HEK293 (cell line): ENCODE results near the gene SCN5A.
A peak's percentile ranks its signal among the peaks of the same experiment; 100 is the strongest.

ENCODE experiments used
- BCL11B ChIP-seq: fragments of 450-650 bp; formaldehyde crosslinking; IDR thresholded peaks from 2 replicates; pipeline ENCODE4 v1.5.1; 2016; ENCODE audit warnings: low read depth, missing biosample characterization, missing genetic modification characterization
- GLIS1 ChIP-seq: fragments of 450-650 bp; formaldehyde crosslinking; IDR thresholded peaks from 2 replicates; pipeline ENCODE4 v1.5.1; 2016; ENCODE audit warnings: missing biosample characterization, missing genetic modification characterization
- HOXC10 ChIP-seq: sonication (generic); formaldehyde crosslinking; IDR thresholded peaks from 2 replicates; pipeline ENCODE4 v1.8.1; 2023; ENCODE audit warnings: mild to moderate bottlenecking, missing genetic modification reagents
- KLF1 ChIP-seq: fragments of 450-650 bp; formaldehyde crosslinking; IDR thresholded peaks from 2 replicates; pipeline ENCODE4 v1.5.1; 2016; ENCODE audit warnings: missing biosample characterization, missing genetic modification characterization
- KLF8 ChIP-seq: fragments of 450-650 bp; formaldehyde crosslinking; IDR thresholded peaks from 2 replicates; pipeline ENCODE4 v1.5.1; 2016; ENCODE audit warnings: missing biosample characterization, missing genetic modification characterization
- PRDM1 ChIP-seq: fragments of 450-650 bp; formaldehyde crosslinking; IDR thresholded peaks from 2 replicates; pipeline ENCODE4; 2016; ENCODE audit warnings: missing biosample characterization, missing genetic modification characterization
- SETDB1 ChIP-seq: IDR thresholded peaks from one replicate; pipeline ENCODE4 v1.6.1; 2017; ENCODE audit warnings: mild to moderate bottlenecking, low read length, moderate library complexity, mixed read lengths; ENCODE audit not compliant: insufficient read length
- SP2 ChIP-seq: fragments of 450-650 bp; formaldehyde crosslinking; IDR thresholded peaks from 2 replicates; pipeline ENCODE4 v1.5.1; 2016; ENCODE audit warnings: missing biosample characterization, missing genetic modification characterization
- TRIM28 ChIP-seq: IDR thresholded peaks from 2 replicates; pipeline ENCODE4 v1.6.1; 2011; ENCODE audit warnings: low read length, control low read depth, borderline replicate concordance
- ZBTB49 ChIP-seq: fragments of 450-650 bp; formaldehyde crosslinking; IDR thresholded peaks from 2 replicates; pipeline ENCODE4 v1.5.1; 2016; ENCODE audit warnings: missing biosample characterization, missing genetic modification characterization, low read depth
- ZFHX2 ChIP-seq: fragments of 450-650 bp; formaldehyde crosslinking; conservative IDR thresholded peaks from 2 replicates; pipeline ENCODE4 v1.5.1; 2016; ENCODE audit warnings: missing biosample characterization, missing genetic modification characterization
- ZIC2 ChIP-seq: fragments of 450-650 bp; formaldehyde crosslinking; IDR thresholded peaks from 2 replicates; pipeline ENCODE4 v1.5.1; 2016; ENCODE audit warnings: missing biosample characterization, missing genetic modification characterization
- ZNF114 ChIP-seq: fragments of 450-650 bp; formaldehyde crosslinking; IDR thresholded peaks from 2 replicates; pipeline ENCODE4 v1.5.0; 2017; ENCODE audit warnings: missing biosample characterization, missing genetic modification characterization
- ZNF16 ChIP-seq: fragments of 450-650 bp; formaldehyde crosslinking; IDR thresholded peaks from 2 replicates; pipeline ENCODE4 v1.5.1; 2016; ENCODE audit warnings: low read depth, missing biosample characterization, missing genetic modification characterization
- ZNF23 ChIP-seq: fragments of 450-650 bp; formaldehyde crosslinking; IDR thresholded peaks from 2 replicates; pipeline ENCODE4 v1.5.1; 2016; ENCODE audit warnings: missing biosample characterization, missing genetic modification characterization, borderline replicate concordance
- ZNF274 ChIP-seq, 2 experiments: fragments of 200-500 bp in 1 of 2; fragments of 450-650 bp in 1 of 2; sonication (Bioruptor generic) in 1 of 2; formaldehyde crosslinking in 1 of 2; IDR thresholded peaks; 2 replicates each; pipeline versions ENCODE4 v1.5.1 to v1.6.1; 2014 to 2016; ENCODE audit warnings: borderline replicate concordance in 1 of 2, inconsistent platforms in 1 of 2, low read length in 1 of 2, missing biosample characterization in 1 of 2, missing genetic modification characterization in 1 of 2
- ZNF324 ChIP-seq: fragments of 450-650 bp; formaldehyde crosslinking; IDR thresholded peaks from 2 replicates; pipeline ENCODE4 v1.5.1; 2016; ENCODE audit warnings: missing biosample characterization, missing genetic modification characterization
- ZNF366 ChIP-seq: fragments of 450-650 bp; formaldehyde crosslinking; conservative IDR thresholded peaks from 2 replicates; pipeline ENCODE4 v1.5.1; 2016; ENCODE audit warnings: missing biosample characterization, missing genetic modification characterization
- ZNF473 ChIP-seq: fragments of 450-650 bp; formaldehyde crosslinking; IDR thresholded peaks from 2 replicates; pipeline ENCODE4 v1.5.1; 2017; ENCODE audit warnings: missing biosample characterization, missing genetic modification characterization
- ZNF530 ChIP-seq: fragments of 450-650 bp; formaldehyde crosslinking; IDR thresholded peaks from 2 replicates; pipeline ENCODE4 v1.5.1; 2016; ENCODE audit warnings: low read depth, missing biosample characterization, missing genetic modification characterization
- ZNF571 ChIP-seq: fragments of 450-650 bp; formaldehyde crosslinking; IDR thresholded peaks from 2 replicates; pipeline ENCODE4 v1.5.0; 2017; ENCODE audit warnings: missing biosample characterization, missing genetic modification characterization
- ZNF610 ChIP-seq: fragments of 450-650 bp; formaldehyde crosslinking; IDR thresholded peaks from 2 replicates; pipeline ENCODE4 v1.5.1; 2016; ENCODE audit warnings: missing biosample characterization, missing genetic modification characterization, borderline replicate concordance
- ZNF621 ChIP-seq: fragments of 450-650 bp; formaldehyde crosslinking; IDR thresholded peaks from 2 replicates; pipeline ENCODE4 v1.5.1; 2017; ENCODE audit warnings: missing biosample characterization, missing genetic modification characterization
- ZNF785 ChIP-seq: fragments of 450-650 bp; formaldehyde crosslinking; IDR thresholded peaks from 2 replicates; pipeline ENCODE4 v1.5.1; 2016; ENCODE audit warnings: missing biosample characterization, missing genetic modification characterization
- TF ChIP-seq, protein P1 (sequence below): fragments of 450-650 bp; formaldehyde crosslinking; IDR thresholded peaks from 2 replicates; pipeline ENCODE4 v1.5.1; 2017; ENCODE audit warnings: missing biosample characterization, missing genetic modification characterization
- TF ChIP-seq, protein P2 (sequence below): fragments of 450-650 bp; formaldehyde crosslinking; IDR thresholded peaks from 2 replicates; pipeline ENCODE4 v1.5.1; 2016; ENCODE audit warnings: missing biosample characterization, missing genetic modification characterization
- TF ChIP-seq, protein P3 (sequence below): fragments of 450-650 bp; formaldehyde crosslinking; IDR thresholded peaks from 2 replicates; pipeline ENCODE4 v1.5.1; 2016; ENCODE audit warnings: missing biosample characterization, missing genetic modification characterization

The SCN5A gene

GRCh38 chr3:38649500-38650247, at the start of gene SCN5A (continued):
- TF ChIP-seq, protein P1, sequence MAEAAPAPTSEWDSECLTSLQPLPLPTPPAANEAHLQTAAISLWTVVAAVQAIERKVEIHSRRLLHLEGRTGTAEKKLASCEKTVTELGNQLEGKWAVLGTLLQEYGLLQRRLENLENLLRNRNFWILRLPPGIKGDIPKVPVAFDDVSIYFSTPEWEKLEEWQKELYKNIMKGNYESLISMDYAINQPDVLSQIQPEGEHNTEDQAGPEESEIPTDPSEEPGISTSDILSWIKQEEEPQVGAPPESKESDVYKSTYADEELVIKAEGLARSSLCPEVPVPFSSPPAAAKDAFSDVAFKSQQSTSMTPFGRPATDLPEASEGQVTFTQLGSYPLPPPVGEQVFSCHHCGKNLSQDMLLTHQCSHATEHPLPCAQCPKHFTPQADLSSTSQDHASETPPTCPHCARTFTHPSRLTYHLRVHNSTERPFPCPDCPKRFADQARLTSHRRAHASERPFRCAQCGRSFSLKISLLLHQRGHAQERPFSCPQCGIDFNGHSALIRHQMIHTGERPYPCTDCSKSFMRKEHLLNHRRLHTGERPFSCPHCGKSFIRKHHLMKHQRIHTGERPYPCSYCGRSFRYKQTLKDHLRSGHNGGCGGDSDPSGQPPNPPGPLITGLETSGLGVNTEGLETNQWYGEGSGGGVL (tag by site-specific recombination): peak; percentile 70; the same call in 1 of the 2 replicates
- TF ChIP-seq HOXC10 (CRISPR knock-in tag) (no peak), ZNF274 (IDR thresholded peaks at IDR 0.05; ENCODE audit: low read length) (no peak), ZNF274 (tag by site-specific recombination; IDR thresholded peaks at IDR 0.05; ENCODE audit: borderline replicate concordance) (no peak), ZNF473 (tag by site-specific recombination) (no peak), PRDM1 (tag by site-specific recombination) (no peak), KLF8 (tag by site-specific recombination) (0 out of 2 replicates have a peak, but pooled peaks have one; percentile 21), ZIC2 (tag by site-specific recombination) (no peak), GLIS1 (tag by site-specific recombination) (peak; percentile 18; the same call in 1 of the 2 replicates), ZNF114 (tag by site-specific recombination) (no peak), ZNF530 (tag by site-specific recombination) (no peak), SP2 (tag by site-specific recombination) (peak; percentile 29; the same call in 1 of the 2 replicates), TRIM28 (no peak), SETDB1 (no peak), ZNF610 (tag by site-specific recombination) (no peak), ZNF366 (tag by site-specific recombination) (no peak), ZNF571 (no peak), KLF1 (tag by site-specific recombination) (0 out of 2 replicates have a peak, but pooled peaks have one; percentile 18), ZNF324 (no peak), ZFHX2 (tag by site-specific recombination) (peak; percentile 97), BCL11B (no peak), ZNF785 (tag by site-specific recombination) (peak; percentile 58; the same call in 1 of the 2 replicates), ZBTB49 (no peak), ZNF621 (tag by site-specific recombination) (no peak), ZNF23 (tag by site-specific recombination) (no peak), ZNF16 (tag by site-specific recombination) (no peak)
- TF ChIP-seq, protein P2, sequence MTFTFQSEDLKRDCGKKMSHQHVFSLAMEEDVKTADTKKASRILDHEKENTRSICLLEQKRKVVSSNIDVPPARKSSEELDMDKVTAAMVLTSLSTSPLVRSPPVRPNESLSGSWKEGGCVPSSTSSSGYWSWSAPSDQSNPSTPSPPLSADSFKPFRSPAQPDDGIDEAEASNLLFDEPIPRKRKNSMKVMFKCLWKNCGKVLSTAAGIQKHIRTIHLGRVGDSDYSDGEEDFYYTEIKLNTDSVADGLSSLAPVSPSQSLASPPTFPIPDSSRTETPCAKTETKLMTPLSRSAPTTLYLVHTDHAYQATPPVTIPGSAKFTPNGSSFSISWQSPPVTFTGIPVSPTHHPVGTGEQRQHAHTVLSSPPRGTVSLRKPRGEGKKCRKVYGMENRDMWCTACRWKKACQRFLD: no peak
- TF ChIP-seq, protein P3, sequence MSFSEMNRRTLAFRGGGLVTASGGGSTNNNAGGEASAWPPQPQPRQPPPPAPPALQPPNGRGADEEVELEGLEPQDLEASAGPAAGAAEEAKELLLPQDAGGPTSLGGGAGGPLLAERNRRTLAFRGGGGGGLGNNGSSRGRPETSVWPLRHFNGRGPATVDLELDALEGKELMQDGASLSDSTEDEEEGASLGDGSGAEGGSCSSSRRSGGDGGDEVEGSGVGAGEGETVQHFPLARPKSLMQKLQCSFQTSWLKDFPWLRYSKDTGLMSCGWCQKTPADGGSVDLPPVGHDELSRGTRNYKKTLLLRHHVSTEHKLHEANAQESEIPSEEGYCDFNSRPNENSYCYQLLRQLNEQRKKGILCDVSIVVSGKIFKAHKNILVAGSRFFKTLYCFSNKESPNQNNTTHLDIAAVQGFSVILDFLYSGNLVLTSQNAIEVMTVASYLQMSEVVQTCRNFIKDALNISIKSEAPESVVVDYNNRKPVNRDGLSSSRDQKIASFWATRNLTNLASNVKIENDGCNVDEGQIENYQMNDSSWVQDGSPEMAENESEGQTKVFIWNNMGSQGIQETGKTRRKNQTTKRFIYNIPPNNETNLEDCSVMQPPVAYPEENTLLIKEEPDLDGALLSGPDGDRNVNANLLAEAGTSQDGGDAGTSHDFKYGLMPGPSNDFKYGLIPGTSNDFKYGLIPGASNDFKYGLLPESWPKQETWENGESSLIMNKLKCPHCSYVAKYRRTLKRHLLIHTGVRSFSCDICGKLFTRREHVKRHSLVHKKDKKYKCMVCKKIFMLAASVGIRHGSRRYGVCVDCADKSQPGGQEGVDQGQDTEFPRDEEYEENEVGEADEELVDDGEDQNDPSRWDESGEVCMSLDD (tag by site-specific recombination): peak; percentile 39; the same call in 1 of the 2 replicates
